OCI-LY7 (cell line): Measurements from ENCODE around the gene ZNF407. TPM values are rescaled to one million over a fixed set of nuclear protein-coding genes. Genes with fewer than 3 reads are reported as not detected.

Experiments
- BruUV-seq: library from RNA; stranded (reverse); fragments of 400-500 nt; replicated peaks from 2 replicates; lab custom pipeline; 2021; lab: Mats Ljungman, UMichigan
- CTCF ChIA-PET: fragments of 300-600 bp; sonication (Branson Sonifier 250); formaldehyde crosslinking; loops from one replicate; lab custom pipeline; 2022; ENCODE audit warnings: antibody characterized with exemption; ENCODE audit not compliant: unreplicated experiment; lab: Charles Lee
- POLR2A ChIA-PET: fragments of 300-600 bp; sonication (Branson Sonifier 250); formaldehyde crosslinking; loops from one replicate; lab custom pipeline; 2022; ENCODE audit warnings: antibody characterized with exemption; lab: Charles Lee
- DNase-seq: peaks from one replicate; pipeline ENCODE4 v3.0.0-alpha.2; 2015; ENCODE audit warnings: low spot score
- H2AFZ ChIP-seq: fragments of 200-600 bp; sonication (generic), shearing (Covaris generic); 2 replicates; pipeline ENCODE4 v1.6.1; 2014; ENCODE audit warnings: mild to moderate bottlenecking, antibody characterized with exemption, low read length, moderate library complexity
- H3K27ac ChIP-seq: fragments of 200-600 bp; sonication (generic); 2 replicates; pipeline ENCODE4 v1.5.1; 2014; ENCODE audit warnings: mixed run types, low read depth, mild to moderate bottlenecking, moderate library complexity, low read length, inconsistent platforms; ENCODE audit not compliant: poor library complexity, severe bottlenecking
- H3K36me3 ChIP-seq: fragments of 200-600 bp; sonication (generic); 2 replicates; pipeline ENCODE4 v1.6.1; 2014; ENCODE audit warnings: mild to moderate bottlenecking, antibody characterized with exemption, low read length, moderate library complexity, mixed read lengths; ENCODE audit not compliant: insufficient read depth
- H3K4me1 ChIP-seq: fragments of 200-600 bp; sonication (generic); 2 replicates; pipeline ENCODE4 v1.5.1; 2014; ENCODE audit warnings: mild to moderate bottlenecking, low read length; ENCODE audit not compliant: insufficient read depth, poor library complexity, severe bottlenecking
- H3K4me2 ChIP-seq: fragments of 200-600 bp; sonication (generic); 2 replicates; pipeline ENCODE4 v1.6.1; 2014; ENCODE audit warnings: mild to moderate bottlenecking, low read length
- H3K4me3 ChIP-seq: fragments of 200-600 bp; sonication (generic); 2 replicates; pipeline ENCODE4 v1.5.1; 2014; ENCODE audit warnings: mild to moderate bottlenecking, low read depth, low read length; ENCODE audit not compliant: poor library complexity, severe bottlenecking
- H3K79me2 ChIP-seq: fragments of 200-600 bp; sonication (generic); 2 replicates; pipeline ENCODE4 v1.6.1; 2016; ENCODE audit warnings: low read depth, mild to moderate bottlenecking, low read length, moderate library complexity, mixed read lengths; ENCODE audit not compliant: insufficient read depth
- H3K9me2 ChIP-seq: fragments of 200-600 bp; sonication (generic); 2 replicates; pipeline ENCODE4 v1.6.1; 2016; ENCODE audit warnings: mild to moderate bottlenecking, low read length, mixed read lengths; ENCODE audit not compliant: insufficient read depth
- H3K9me3 ChIP-seq: fragments of 200-600 bp; sonication (generic); 2 replicates; pipeline ENCODE4 v1.6.1; 2014; ENCODE audit warnings: mild to moderate bottlenecking, mixed run types, low read length, mixed read lengths
- H4K20me1 ChIP-seq: fragments of 200-600 bp; sonication (generic); 2 replicates; pipeline ENCODE4 v1.6.1; 2014; ENCODE audit warnings: mild to moderate bottlenecking, antibody characterized with exemption, low read length, moderate library complexity, mixed read lengths; ENCODE audit not compliant: insufficient read depth
- EZH2phosphoT487 ChIP-seq: fragments of 200-600 bp; sonication (generic); IDR thresholded peaks from 2 replicates; pipeline ENCODE4 v1.6.1; 2018; ENCODE audit warnings: low read depth, borderline replicate concordance, mild to moderate bottlenecking, mixed run types, antibody characterized with exemption, low read length, moderate library complexity, mixed read lengths
- intact Hi-C: fragments of 100-400 bp; cut with micrococcal nuclease; formaldehyde crosslinking; loops from one replicate; pipeline ENCODE4 v1.10.0; 2022; ENCODE audit not compliant: unreplicated experiment
- total RNA-seq, 2 experiments: library from RNA; depleted of rRNA in 1 of 2; stranded (reverse); fragments of >200 nt in 1 of 2; shearing (Covaris generic) in 1 of 2; gene quantifications; 2 replicates each; pipeline ENCODE4 v1.2.3, GENCODE V29; 2014 to 2022
- TF ChIP-seq, protein P1 (sequence below): fragments of 200-600 bp; sonication (generic); conservative IDR thresholded peaks from 2 replicates; pipeline ENCODE4 v1.5.1; 2014; ENCODE audit warnings: mild to moderate bottlenecking, antibody characterized with exemption, low read length, moderate library complexity, mixed read lengths

The ZNF407 gene
- total RNA-seq, 2 experiments from 2014 or later = 8.9 to 11.9 TPM

DNA sequence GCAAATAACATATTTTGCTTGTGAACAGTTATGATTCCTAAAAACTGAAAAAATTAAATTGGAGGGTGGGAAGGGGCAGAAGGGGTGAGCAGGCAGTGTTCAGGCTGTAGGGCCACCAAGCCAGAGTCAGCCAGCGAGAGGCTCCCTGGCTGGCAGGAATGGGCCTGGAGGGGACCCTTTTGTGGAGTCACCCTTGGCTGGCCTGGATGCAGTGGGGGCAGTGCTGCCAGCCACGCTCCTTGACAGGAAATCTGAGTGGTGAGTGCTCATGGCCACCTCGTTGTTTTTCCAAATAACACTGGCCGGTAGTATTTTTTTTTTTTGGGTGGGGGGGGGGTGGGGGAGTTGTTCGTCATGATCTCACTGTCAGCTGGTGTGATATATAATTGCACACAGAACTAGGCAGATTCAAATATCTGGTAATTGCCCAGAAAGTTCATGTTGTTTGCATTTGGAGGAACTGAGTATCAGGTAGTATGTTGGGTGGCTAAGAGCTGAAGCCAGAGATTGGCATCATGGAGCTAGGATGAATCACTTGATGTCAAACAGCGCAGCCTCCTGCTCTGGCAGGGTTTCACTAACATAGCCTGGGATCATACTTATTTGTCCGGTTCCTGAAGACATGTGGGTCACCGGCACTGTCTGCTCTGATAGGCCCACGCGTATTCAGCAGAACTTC lies 451.2 kb downstream of the ZNF407 start:
- no peak for TF ChIP-seq EZH2phosphoT487
- TF ChIP-seq, protein P1, sequence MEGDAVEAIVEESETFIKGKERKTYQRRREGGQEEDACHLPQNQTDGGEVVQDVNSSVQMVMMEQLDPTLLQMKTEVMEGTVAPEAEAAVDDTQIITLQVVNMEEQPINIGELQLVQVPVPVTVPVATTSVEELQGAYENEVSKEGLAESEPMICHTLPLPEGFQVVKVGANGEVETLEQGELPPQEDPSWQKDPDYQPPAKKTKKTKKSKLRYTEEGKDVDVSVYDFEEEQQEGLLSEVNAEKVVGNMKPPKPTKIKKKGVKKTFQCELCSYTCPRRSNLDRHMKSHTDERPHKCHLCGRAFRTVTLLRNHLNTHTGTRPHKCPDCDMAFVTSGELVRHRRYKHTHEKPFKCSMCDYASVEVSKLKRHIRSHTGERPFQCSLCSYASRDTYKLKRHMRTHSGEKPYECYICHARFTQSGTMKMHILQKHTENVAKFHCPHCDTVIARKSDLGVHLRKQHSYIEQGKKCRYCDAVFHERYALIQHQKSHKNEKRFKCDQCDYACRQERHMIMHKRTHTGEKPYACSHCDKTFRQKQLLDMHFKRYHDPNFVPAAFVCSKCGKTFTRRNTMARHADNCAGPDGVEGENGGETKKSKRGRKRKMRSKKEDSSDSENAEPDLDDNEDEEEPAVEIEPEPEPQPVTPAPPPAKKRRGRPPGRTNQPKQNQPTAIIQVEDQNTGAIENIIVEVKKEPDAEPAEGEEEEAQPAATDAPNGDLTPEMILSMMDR = no peak
- no TSS peak for BruUV-seq

DNA sequence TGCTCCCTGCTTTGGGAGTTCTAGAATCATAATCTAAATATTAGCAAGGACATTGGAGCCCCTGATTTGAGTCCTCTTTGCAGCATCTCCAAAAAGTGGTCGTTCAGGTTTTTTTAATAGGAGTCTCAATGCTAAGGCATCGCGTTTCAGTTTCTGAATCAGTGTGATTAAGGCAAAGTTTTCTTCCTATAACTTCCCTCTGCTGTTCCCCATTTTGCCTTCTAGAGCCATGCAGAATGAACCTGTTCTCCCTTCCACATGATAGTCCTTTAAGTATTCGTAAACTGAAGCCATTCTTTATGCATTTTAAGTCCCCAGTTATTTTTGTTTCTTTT lies 451.8 kb downstream of the ZNF407 start:
- POLR2A ChIA-PET = no interaction called here
- no peak overlapping the region for H3K4me3 ChIP-seq
- H3K36me3 ChIP-seq = no peaks in the 10 kb centered on the region
- no peak overlapping the region for H2AFZ ChIP-seq
- no peaks in the 10 kb centered on the region for H3K79me2 ChIP-seq
- no peaks in the 10 kb centered on the region for H3K9me2 ChIP-seq
- no peak for DNase-seq
- CTCF ChIA-PET = no interaction called here
- no peaks in the 10 kb centered on the region for H3K4me1 ChIP-seq
- H3K4me2 ChIP-seq = no peak overlapping the region
- H3K27ac ChIP-seq = no peak overlapping the region
- intact Hi-C loops = no loop called here
- TF ChIP-seq, protein P1 = no peak
- no peak for TF ChIP-seq EZH2phosphoT487
- no TSS peak for BruUV-seq
- no peaks in the 10 kb centered on the region for H4K20me1 ChIP-seq
- no peaks in the 10 kb centered on the region for H3K9me3 ChIP-seq

More for the DNA sequence above, 451.2 kb downstream of the ZNF407 start:
- Histone ChIP-seq H3K79me2 (no peaks in the 10 kb centered on the region), H3K4me3 (no peak overlapping the region), H3K4me1 (no peaks in the 10 kb centered on the region), H3K9me2 (no peaks in the 10 kb centered on the region), H3K27ac (no peak overlapping the region), H2AFZ (no peak overlapping the region), H3K9me3 (no peaks in the 10 kb centered on the region), H3K4me2 (no peak overlapping the region), H4K20me1 (no peaks in the 10 kb centered on the region), H3K36me3 (no peaks in the 10 kb centered on the region)
- no peak for DNase-seq
- intact Hi-C loops = no loop called here
- CTCF ChIA-PET = no interaction called here
- POLR2A ChIA-PET = no interaction called here

DNA sequence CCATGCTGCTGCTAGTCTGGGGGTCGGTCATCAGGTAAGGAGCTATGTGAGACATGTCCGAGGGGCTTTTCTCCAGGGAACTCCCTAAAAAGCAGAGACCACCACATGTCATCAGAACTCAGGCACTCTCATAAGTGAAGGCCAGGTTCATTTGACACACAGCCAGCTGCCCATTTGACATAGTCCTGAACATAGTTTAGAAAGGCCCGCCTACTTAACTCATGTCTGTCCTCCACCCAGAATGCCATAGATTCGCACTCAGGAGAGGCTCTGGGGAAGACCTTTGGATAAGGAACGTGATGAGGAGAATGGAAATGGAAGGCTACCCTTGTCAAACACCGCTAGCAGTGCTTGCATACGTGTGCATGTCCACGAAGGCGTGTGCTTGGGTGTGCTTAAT lies 454.1 kb downstream of the ZNF407 start:
- H3K4me3 ChIP-seq = no peak overlapping the region
- BruUV-seq = no TSS peak
- H3K27ac ChIP-seq = no peak overlapping the region
- no peak for DNase-seq
- intact Hi-C loops = no loop called here
- H3K4me2 ChIP-seq = no peak overlapping the region
- no peaks in the 10 kb centered on the region for H3K9me2 ChIP-seq
- CTCF ChIA-PET = no interaction called here
- TF ChIP-seq, protein P1 = no peak
- no peak for TF ChIP-seq EZH2phosphoT487
- no peaks in the 10 kb centered on the region for H3K4me1 ChIP-seq
- H3K9me3 ChIP-seq = no peaks in the 10 kb centered on the region
- H4K20me1 ChIP-seq = no peaks in the 10 kb centered on the region
- no peak overlapping the region for H2AFZ ChIP-seq
- H3K79me2 ChIP-seq = no peaks in the 10 kb centered on the region
- POLR2A ChIA-PET = no interaction called here
- H3K36me3 ChIP-seq = no peaks in the 10 kb centered on the region
